Measurements from ENCODE around the gene ALK.

GRCh38 chr2:29394981-29395350, 526.4 kb downstream of the ALK start:
- no peak for TF ChIP-seq SMC3 (IDR thresholded peaks at IDR 0.05)
- no peak for TF ChIP-seq ZNF302 (CRISPR knock-in tag; IDR thresholded peaks at IDR 0.05)
- no peak for TF ChIP-seq CTCF (IDR thresholded peaks at IDR 0.05)
- no peak for TF ChIP-seq RAD21 (conservative IDR thresholded peaks at IDR 0.05 in 1 of 2, IDR thresholded peaks at IDR 0.05 in 1 of 2)

Measured in A549 (cell line).